Thyroid gland (tissue), 4 donors: ENCODE results near the gene SLC8A2.

Experiments used
- POLR2A ChIP-seq, 2 donors: fragments of 450-650 bp; IDR thresholded peaks; one replicate each; pipeline ENCODE4 v1.6.1; 2017; ENCODE audit warnings: antibody characterized with exemption in 2 of 2, mild to moderate bottlenecking in 2 of 2, moderate library complexity in 1 of 2
- TF ChIP-seq, protein P1 (sequence below), 6 experiments: fragments of 200-600 bp in 3 of 6; fragments of 450-650 bp in 3 of 6; sonication (generic) in 3 of 6; IDR thresholded peaks; one replicate each; pipeline ENCODE4 v1.5.1; 2016 to 2019; ENCODE audit warnings: antibody characterized with exemption in 6 of 6, mild to moderate bottlenecking in 2 of 6, inconsistent platforms in 1 of 6, moderate library complexity in 1 of 6

- TF ChIP-seq, protein P1, sequence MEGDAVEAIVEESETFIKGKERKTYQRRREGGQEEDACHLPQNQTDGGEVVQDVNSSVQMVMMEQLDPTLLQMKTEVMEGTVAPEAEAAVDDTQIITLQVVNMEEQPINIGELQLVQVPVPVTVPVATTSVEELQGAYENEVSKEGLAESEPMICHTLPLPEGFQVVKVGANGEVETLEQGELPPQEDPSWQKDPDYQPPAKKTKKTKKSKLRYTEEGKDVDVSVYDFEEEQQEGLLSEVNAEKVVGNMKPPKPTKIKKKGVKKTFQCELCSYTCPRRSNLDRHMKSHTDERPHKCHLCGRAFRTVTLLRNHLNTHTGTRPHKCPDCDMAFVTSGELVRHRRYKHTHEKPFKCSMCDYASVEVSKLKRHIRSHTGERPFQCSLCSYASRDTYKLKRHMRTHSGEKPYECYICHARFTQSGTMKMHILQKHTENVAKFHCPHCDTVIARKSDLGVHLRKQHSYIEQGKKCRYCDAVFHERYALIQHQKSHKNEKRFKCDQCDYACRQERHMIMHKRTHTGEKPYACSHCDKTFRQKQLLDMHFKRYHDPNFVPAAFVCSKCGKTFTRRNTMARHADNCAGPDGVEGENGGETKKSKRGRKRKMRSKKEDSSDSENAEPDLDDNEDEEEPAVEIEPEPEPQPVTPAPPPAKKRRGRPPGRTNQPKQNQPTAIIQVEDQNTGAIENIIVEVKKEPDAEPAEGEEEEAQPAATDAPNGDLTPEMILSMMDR (IDR thresholded peaks at IDR 0.05), result no peak
- no peak for TF ChIP-seq POLR2A (IDR thresholded peaks at IDR 0.05)
Measured at GRCh38 chr19:47407417-47407774, 64.3 kb downstream of the SLC8A2 start.
